PFSK-1 (cell line): ENCODE data around the gene BRI3BP.

ENCODE experiments used
- FOXP2 ChIP-seq: optimal IDR thresholded peaks from 2 replicates; pipeline ENCODE3; 2011; ENCODE audit warnings: borderline replicate concordance, control low read depth, inconsistent platforms; ENCODE audit not compliant: insufficient read depth; ENCODE audit errors: extremely low read length, extremely low read depth
- POLR2AphosphoS5 ChIP-seq: IDR thresholded peaks from 2 replicates; pipeline ENCODE4 v1.6.1; 2012; ENCODE audit warnings: low read depth, mild to moderate bottlenecking, control low read depth, low read length, moderate library complexity
- SIN3A ChIP-seq: IDR thresholded peaks from 2 replicates; pipeline ENCODE4 v1.6.1; 2012; ENCODE audit warnings: mild to moderate bottlenecking, low read length, moderate library complexity, borderline replicate concordance; ENCODE audit not compliant: insufficient read depth
- TAF1 ChIP-seq: IDR thresholded peaks from 2 replicates; pipeline ENCODE4 v1.6.1; 2012; ENCODE audit warnings: low read length, control low read depth, borderline replicate concordance; ENCODE audit not compliant: insufficient read depth
- TF ChIP-seq, protein P1 (sequence below), 2 experiments: IDR thresholded peaks; 2 replicates each; pipeline versions ENCODE4 v1.6.1 to v1.8.0; 2011 to 2012; ENCODE audit warnings: low read depth in 2 of 2, low read length in 2 of 2, control low read depth in 1 of 2, inconsistent platforms in 1 of 2, mild to moderate bottlenecking in 1 of 2, moderate library complexity in 1 of 2; ENCODE audit not compliant: insufficient read depth in 1 of 2

The BRI3BP gene

DNA sequence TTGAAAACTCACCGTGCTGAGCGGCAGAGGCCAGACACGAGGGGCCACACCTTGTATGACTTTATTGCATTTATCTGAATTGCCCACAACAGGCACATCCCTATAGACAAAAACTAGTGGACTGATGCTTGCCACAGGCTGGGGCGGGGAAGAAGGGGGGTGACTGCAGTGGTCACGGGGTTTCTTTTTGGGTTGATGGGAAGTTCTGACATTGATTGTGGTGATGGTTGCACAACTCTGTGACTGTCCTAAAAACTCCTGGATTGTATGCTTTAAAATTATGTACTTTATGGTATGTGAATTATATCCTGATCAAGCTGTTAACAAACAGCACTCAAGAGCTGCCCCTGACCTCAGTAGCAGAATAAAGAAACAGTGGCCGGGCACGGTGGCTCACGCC is 30.2 kb upstream of the BRI3BP start:
- TF ChIP-seq FOXP2 (no peak), TAF1 (no peak), SIN3A (no peak), POLR2AphosphoS5 (no peak)
- TF ChIP-seq, protein P1, sequence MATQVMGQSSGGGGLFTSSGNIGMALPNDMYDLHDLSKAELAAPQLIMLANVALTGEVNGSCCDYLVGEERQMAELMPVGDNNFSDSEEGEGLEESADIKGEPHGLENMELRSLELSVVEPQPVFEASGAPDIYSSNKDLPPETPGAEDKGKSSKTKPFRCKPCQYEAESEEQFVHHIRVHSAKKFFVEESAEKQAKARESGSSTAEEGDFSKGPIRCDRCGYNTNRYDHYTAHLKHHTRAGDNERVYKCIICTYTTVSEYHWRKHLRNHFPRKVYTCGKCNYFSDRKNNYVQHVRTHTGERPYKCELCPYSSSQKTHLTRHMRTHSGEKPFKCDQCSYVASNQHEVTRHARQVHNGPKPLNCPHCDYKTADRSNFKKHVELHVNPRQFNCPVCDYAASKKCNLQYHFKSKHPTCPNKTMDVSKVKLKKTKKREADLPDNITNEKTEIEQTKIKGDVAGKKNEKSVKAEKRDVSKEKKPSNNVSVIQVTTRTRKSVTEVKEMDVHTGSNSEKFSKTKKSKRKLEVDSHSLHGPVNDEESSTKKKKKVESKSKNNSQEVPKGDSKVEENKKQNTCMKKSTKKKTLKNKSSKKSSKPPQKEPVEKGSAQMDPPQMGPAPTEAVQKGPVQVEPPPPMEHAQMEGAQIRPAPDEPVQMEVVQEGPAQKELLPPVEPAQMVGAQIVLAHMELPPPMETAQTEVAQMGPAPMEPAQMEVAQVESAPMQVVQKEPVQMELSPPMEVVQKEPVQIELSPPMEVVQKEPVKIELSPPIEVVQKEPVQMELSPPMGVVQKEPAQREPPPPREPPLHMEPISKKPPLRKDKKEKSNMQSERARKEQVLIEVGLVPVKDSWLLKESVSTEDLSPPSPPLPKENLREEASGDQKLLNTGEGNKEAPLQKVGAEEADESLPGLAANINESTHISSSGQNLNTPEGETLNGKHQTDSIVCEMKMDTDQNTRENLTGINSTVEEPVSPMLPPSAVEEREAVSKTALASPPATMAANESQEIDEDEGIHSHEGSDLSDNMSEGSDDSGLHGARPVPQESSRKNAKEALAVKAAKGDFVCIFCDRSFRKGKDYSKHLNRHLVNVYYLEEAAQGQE (IDR thresholded peaks at IDR 0.05; ENCODE audit: insufficient read depth in 1 of 2, low read depth in 2 of 2, low read length in 2 of 2): no peak

DNA sequence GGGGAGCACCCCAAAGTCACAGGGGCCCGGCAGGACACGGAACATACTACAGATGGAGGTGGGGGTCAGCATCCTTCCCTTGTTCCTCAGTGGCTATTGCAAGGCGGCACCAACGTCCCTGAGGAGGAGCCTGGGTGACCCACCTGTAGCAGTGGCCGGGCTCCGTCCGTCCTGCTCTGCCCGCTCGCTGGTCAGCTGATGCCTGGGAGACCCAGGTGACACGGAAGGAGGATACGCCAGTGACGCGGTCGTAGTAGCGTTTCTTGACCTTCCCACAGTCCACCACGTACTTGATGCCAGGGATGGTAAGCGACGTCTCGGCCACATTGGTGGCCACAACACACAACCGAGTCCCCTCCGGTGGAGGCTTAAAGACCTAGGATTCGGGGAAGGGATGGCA is 29.2 kb upstream of the BRI3BP start:
- TF ChIP-seq SIN3A: no peak
- no peak for TF ChIP-seq TAF1
- TF ChIP-seq FOXP2: no peak
- TF ChIP-seq POLR2AphosphoS5: no peak
- TF ChIP-seq, protein P1 (IDR thresholded peaks at IDR 0.05; ENCODE audit: insufficient read depth in 1 of 2, low read depth in 2 of 2, low read length in 2 of 2): no peak

DNA sequence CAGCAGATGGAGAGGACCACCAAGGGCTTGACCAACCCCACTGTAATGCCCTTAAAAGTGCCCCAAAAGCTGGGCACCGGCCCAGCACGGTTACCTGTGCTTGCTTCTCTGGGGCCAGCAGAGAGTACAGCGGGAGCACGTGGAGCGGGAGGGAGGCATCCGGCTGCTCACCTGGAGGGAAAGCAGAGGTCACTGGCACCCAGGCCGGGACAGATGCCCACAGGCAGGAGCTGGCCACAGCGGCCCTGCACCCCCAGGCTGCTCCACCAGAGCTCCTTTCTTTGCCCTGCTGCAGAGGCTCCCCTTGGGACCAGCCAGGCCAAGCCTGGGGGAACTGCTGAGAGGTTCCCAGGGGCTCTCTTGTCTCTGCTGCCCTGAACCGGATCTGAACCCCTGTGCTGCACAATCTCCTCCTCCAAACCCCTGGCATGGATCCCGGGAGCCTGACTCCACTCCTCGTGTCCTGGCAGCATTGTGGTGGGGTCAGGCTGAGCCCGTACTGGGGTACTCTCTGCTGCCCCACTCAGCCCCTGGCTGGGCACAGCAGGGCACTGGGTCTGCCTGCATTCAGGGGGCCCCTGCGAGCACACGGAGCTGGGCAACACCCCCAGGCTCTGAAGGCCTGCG is 28.5 kb upstream of the BRI3BP start:
- TF ChIP-seq POLR2AphosphoS5 (no peak), SIN3A (no peak), FOXP2 (no peak), TAF1 (no peak)
- TF ChIP-seq, protein P1 (IDR thresholded peaks at IDR 0.05; ENCODE audit: insufficient read depth in 1 of 2, low read depth in 2 of 2, low read length in 2 of 2): no peak

DNA sequence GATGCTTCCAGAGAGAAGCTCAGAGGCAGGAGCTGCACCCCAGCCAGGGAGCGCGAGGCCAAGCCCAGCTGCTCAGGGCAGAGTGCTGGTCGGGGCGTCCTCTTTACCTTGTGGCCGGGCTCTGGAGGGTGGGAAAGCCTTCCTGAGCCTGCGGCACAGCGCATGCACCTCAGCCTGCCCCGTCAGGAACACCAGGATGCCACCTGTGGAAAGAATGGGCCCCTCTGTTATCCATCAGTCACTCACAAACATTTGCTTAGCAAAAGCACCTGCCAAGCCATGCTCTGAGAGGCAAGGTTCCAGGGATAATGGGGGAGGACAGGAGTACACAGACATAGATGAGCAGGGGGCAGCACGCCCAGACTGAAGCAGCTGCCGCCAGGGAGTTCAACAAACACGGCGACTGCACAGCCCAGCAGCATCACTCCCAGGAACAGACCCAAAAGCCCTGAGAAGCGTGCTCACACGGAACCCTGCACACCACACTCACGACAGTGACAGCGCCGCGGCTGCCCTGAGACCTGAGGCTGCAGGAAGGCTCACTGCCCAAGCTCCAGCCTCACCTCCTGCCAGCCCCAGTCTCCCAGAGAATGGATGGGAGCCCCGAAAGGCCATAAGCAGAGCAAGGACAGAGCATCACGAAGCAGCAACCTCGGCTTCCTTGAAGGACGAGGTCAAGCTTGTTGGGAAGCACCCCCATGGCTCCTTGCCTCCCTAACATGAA is 26.3 kb upstream of the BRI3BP start:
- TF ChIP-seq SIN3A: no peak
- no peak for TF ChIP-seq POLR2AphosphoS5
- TF ChIP-seq, protein P1 (IDR thresholded peaks at IDR 0.05; ENCODE audit: insufficient read depth in 1 of 2, low read depth in 2 of 2, low read length in 2 of 2): no peak
- TF ChIP-seq FOXP2: no peak
- no peak for TF ChIP-seq TAF1
